Thymus (tissue), 11 donors: ENCODE results near the gene HOXB3. TPM values are rescaled to one million over a fixed set of nuclear protein-coding genes. Genes with fewer than 3 reads are reported as not detected.

Experiments used
- DNase-seq, 9 donors: peaks; one replicate each; pipeline ENCODE4 v3.0.0-alpha.2; 2013; ENCODE audit warnings: low spot score in 9 of 9, low read depth in 6 of 9, missing footprints in 1 of 9
- H3K27ac ChIP-seq, 2 donors: one replicate each; pipeline ENCODE4 v1.5.1; 2013; ENCODE audit warnings: control low read depth in 1 of 2, low read depth in 1 of 2, low read length in 1 of 2, mild to moderate bottlenecking in 1 of 2, moderate library complexity in 1 of 2
- H3K27me3 ChIP-seq, 2 donors: one replicate each; pipeline ENCODE4 v1.5.1; 2013; ENCODE audit warnings: low read length in 1 of 2; ENCODE audit not compliant: control insufficient read depth in 2 of 2, insufficient read depth in 1 of 2
- H3K36me3 ChIP-seq, 2 donors: one replicate each; pipeline ENCODE4 v1.5.1; 2013; ENCODE audit warnings: low read length in 1 of 2, mild to moderate bottlenecking in 1 of 2, moderate library complexity in 1 of 2; ENCODE audit not compliant: control insufficient read depth in 2 of 2, insufficient read depth in 2 of 2
- H3K4me1 ChIP-seq, 2 donors: one replicate each; pipeline ENCODE4 v1.5.1; 2013; ENCODE audit warnings: low read length in 2 of 2; ENCODE audit not compliant: control insufficient read depth in 2 of 2, insufficient read depth in 2 of 2
- H3K4me3 ChIP-seq, 2 donors: one replicate each; pipeline ENCODE4 v1.5.1; 2013; ENCODE audit warnings: low read length in 2 of 2, control low read depth in 1 of 2, mild to moderate bottlenecking in 1 of 2
- H3K9me3 ChIP-seq, 2 donors: one replicate each; pipeline ENCODE4 v1.5.1; 2013; ENCODE audit warnings: low read length in 1 of 2, mild to moderate bottlenecking in 1 of 2; ENCODE audit not compliant: control insufficient read depth in 2 of 2, insufficient read depth in 1 of 2
- WGBS: extraction: QIAGEN DNeasy Blood & Tissue Kit; methylation state at CpG from one replicate; pipeline ENCODE4 v1.1.7; 2013; 5-methylcytosine and 5-hydroxymethylcytosine counted together
- polyA plus RNA-seq: library from polyadenylated mRNA; stranded (reverse); fragments of 200-250 nt; gene quantifications from one replicate; pipeline ENCODE4 v1.2.3, GENCODE V29; 2013
- total RNA-seq: library from RNA; stranded (reverse); fragments of 120-200 nt; gene quantifications from one replicate; pipeline ENCODE4 v1.2.4, GENCODE V29; 2013
- donor health status: healthy.

HOXB3 gene
- total and polyA plus RNA-seq, 2 donors = 1.5 to 3.3 TPM

- no peaks in the 10 kb centered on the region for H3K9me3 ChIP-seq
- H3K27me3 ChIP-seq = peaks cover 16 to 50% of the 10 kb centered on the region in 2 donors
- no peaks in the 10 kb centered on the region for H3K36me3 ChIP-seq
- H3K4me1 ChIP-seq = peaks cover 0 to 14% of the 10 kb centered on the region in 2 donors
- 94% methylated on average over 7 of the region's 7 CpGs for WGBS
- H3K4me3 ChIP-seq = no peak overlapping the region
- no peak overlapping the region for H3K27ac ChIP-seq
- no peak for DNase-seq
These were observed 33.3 kb downstream of the HOXB3 start for GRCh38 chr17:48556576-48557401.

DNA sequence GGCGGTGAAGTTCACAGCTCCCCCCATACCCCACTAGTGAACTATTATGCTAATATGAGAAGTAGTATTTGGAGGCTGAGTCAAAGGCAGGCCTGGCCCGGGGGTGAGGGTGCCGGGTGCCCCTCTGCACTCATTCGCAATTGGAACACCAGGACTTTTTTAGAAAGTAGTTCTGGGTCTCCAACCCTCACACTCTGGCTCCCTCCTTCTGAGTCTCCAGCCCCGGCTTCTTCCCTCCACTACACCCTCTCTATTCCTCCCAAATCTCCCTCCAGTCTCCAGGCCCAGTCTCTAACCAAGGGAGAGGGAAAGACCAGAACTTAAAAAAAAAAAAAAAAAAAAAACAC lies 33.8 kb downstream of the HOXB3 start:
- Histone ChIP-seq H3K4me3 (no peak overlapping the region), H3K27ac (no peak overlapping the region), H3K9me3 (no peaks in the 10 kb centered on the region), H3K4me1 (peaks cover 0 to 9% of the 10 kb centered on the region in 2 donors), H3K36me3 (no peaks in the 10 kb centered on the region), H3K27me3 (peaks cover 16 to 50% of the 10 kb centered on the region in 2 donors)
- WGBS = 86% methylated on average over 5 of the region's 5 CpGs
- DNase-seq = no peak

GRCh38 chr17:48555258-48556228 lies 34.5 kb downstream of the HOXB3 start:
- H3K4me1 ChIP-seq = peaks cover 0 to 9% of the 10 kb centered on the region in 2 donors

GRCh38 chr17:48554412-48555257 lies 35.4 kb downstream of the HOXB3 start:
- H3K9me3 ChIP-seq = no peaks in the 10 kb centered on the region
- peaks cover 16 to 53% of the 10 kb centered on the region in 2 donors for H3K27me3 ChIP-seq
- no peak overlapping the region for H3K27ac ChIP-seq
- WGBS = 86% methylated on average over 44 of the region's 44 CpGs
- peaks cover 0 to 4% of the 10 kb centered on the region in 2 donors for H3K36me3 ChIP-seq
- peaks cover 0 to 9% of the 10 kb centered on the region in 2 donors for H3K4me1 ChIP-seq
- H3K4me3 ChIP-seq = no peak overlapping the region
- DNase-seq = peak in 1 of 9 donors; percentile 16

More at GRCh38 chr17:48555258-48556228, 34.5 kb downstream of the HOXB3 start:
- peak overlapping the region; percentile 18 to 36 for H3K4me3 ChIP-seq
- H3K27ac ChIP-seq = no peak overlapping the region
- WGBS = 5% methylated on average over 36 of the region's 36 CpGs
- DNase-seq = peak in 1 of 9 donors; percentile 51
- H3K27me3 ChIP-seq = peaks cover 16 to 51% of the 10 kb centered on the region in 2 donors
- no peaks in the 10 kb centered on the region for H3K36me3 ChIP-seq
- no peaks in the 10 kb centered on the region for H3K9me3 ChIP-seq

DNA sequence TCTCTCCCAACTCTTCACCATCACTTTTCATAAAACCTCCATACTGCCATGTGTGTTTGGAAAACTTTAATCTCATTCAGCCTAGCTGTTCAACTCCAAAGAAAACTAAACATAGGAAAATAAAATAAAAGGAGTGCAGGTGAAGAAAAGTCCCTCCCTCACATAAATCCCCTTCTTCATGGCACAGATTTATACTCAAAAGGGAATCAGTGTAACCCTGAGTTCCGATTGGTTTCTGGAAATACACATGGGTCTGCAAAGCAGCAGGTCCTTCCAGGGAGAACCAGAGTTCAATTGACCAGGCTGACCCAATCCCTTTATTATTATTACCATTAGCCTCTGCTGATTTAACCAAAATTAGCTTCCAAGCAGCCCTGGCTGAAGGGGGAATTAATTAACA lies 36.2 kb downstream of the HOXB3 start:
- no peak overlapping the region for H3K27ac ChIP-seq
- peaks cover 18 to 53% of the 10 kb centered on the region in 2 donors for H3K27me3 ChIP-seq
- H3K9me3 ChIP-seq = no peaks in the 10 kb centered on the region
- WGBS = 97% methylated on average over 1 of the region's 1 CpG
- no peak for DNase-seq
- H3K36me3 ChIP-seq = peaks cover 0 to 4% of the 10 kb centered on the region in 2 donors
- H3K4me3 ChIP-seq = no peak overlapping the region
- H3K4me1 ChIP-seq = peaks cover 0 to 11% of the 10 kb centered on the region in 2 donors

- no peak overlapping the region for H3K4me3 ChIP-seq
- 96% methylated on average over 5 of the region's 5 CpGs for WGBS
- peaks cover 0 to 17% of the 10 kb centered on the region in 2 donors for H3K4me1 ChIP-seq
- peaks cover 18 to 48% of the 10 kb centered on the region in 2 donors for H3K27me3 ChIP-seq
- peaks cover 0 to 4% of the 10 kb centered on the region in 2 donors for H3K36me3 ChIP-seq
- no peaks in the 10 kb centered on the region for H3K9me3 ChIP-seq
- DNase-seq = no peak
- H3K27ac ChIP-seq = no peak overlapping the region
These were observed 36.9 kb downstream of the HOXB3 start for GRCh38 chr17:48553190-48553547.

GRCh38 chr17:48552466-48553189 lies 37.4 kb downstream of the HOXB3 start:
- 84% methylated on average over 11 of the region's 11 CpGs for WGBS

More at GRCh38 chr17:48552466-48553189, 37.4 kb downstream of the HOXB3 start:
- Histone ChIP-seq H3K4me1 (peaks cover 0 to 22% of the 10 kb centered on the region in 2 donors), H3K4me3 (no peak overlapping the region), H3K27ac (no peak overlapping the region), H3K36me3 (peaks cover 0 to 4% of the 10 kb centered on the region in 2 donors), H3K27me3 (peaks cover 18 to 45% of the 10 kb centered on the region in 2 donors), H3K9me3 (no peaks in the 10 kb centered on the region)
- no peak for DNase-seq
